ENCODE results near the gene MTERF4.

MTERF4 gene

DNA sequence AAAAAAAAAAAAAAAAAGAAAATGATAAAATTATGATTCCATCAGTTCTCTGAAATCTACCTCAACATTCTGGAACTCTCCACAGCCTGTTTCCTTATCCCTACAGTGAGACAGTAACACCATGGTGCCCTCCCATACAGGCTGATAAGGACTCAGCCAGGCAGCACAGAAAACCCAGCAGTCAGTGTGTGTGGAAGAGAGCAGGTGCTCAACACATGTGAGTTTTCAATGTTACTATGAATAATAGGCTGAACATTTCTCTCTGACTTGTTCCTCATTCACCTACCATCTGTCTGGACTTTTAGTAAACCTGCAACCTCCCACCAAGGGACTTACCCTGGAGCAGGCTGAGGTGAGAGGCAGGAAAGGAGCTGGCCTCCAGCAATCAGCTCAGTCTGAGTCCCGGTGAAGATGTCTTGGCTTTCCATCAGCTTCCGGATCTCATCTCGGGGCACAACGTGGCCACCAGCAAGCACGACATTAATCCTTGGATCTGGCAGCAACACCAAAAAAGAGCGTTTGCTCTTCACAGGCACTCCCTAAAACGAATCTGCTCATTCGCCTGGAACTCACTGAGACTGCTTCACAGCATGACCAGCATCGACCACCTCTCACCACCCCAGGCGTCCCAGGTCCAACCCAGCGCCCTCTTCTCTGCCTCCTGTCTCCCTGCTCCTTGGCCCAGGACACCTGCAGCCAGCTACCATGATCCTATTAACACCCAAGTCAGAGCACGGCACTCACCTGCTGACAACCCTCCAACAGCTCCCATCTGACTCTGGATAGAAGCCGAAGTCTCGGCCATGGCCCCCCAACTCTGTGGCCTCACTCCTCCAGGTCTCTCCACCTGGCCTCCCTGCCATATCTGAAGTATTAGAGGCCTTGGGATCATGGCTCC is 30.7 kb upstream of the MTERF4 start:
- no peak for DNase-seq

DNA sequence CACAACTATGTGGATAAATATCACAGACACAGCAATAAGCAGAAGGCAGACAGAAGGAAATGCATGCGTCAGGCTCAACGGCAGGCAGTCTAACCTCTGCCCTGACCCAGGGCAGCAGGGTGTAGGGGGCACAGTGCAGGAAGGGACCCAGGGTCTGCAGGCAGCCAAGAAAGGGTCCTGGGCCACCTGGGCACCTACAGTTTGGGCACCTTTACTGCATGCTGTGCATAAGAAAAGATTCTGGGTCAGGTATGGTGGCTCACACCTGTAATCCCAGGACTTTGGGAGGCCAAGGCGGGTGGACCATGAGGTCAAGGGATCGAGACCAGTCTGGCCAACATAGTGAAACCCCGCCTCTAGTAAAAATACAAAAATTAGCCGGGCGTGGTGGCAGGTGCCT is 29.4 kb upstream of the MTERF4 start:
- DNase-seq = no peak

DNA sequence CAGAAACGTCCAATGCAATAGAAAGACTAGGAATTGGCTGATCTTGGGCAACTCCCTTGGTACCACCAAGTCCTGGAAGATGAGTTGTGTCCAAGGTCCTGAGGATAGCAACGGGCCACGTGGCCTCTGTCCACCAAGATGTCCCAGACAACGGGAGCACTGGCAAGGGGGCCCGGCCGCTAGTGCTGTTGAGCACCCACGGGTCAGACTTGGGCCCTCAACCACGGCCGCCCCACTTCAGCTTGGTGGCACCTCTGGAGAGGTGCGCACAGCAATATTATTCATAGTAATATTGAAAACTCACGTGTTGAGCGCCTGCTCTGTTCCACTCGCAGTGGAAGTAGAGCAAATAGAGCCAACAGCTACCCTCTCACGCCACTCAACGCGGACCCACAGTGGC is 28.2 kb upstream of the MTERF4 start:
- no peak for DNase-seq

DNA sequence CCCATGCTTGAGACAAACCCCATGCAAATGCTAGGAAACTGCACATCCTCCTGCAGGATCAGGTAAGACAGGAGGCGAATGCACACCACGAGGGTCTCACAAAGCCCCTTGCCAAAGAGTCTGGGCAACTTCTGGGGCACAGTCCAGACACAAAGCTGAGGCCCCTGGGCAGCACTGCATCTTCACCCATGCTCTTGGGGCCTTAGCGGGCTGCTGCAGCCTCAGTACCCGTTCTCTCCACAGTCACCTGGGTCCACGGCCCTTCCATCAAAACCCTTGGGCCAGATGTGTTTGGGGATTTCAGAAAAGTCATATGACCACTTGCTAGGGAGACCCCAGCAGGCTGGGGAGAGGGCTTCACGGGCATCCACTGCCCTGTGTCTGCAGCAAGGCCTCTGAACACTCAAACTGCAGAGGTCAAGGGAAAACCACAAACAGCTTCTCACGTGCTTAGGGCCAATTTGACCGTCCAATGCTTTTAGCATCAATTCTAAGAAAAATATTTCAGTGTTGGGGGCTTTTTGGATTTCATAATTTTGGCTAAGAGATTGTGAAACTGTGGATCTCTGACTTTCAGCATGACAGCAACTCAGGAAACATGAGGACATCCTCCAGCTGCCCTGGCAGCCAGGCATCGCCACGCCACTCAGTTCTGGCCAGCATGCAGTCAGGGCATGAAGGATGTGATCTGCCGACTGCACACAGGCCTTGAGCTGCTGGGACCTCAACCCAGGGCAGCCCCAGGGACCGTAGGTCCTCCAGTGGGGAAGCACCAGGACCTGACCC is 27.2 kb upstream of the MTERF4 start:
- DNase-seq = no peak

DNA sequence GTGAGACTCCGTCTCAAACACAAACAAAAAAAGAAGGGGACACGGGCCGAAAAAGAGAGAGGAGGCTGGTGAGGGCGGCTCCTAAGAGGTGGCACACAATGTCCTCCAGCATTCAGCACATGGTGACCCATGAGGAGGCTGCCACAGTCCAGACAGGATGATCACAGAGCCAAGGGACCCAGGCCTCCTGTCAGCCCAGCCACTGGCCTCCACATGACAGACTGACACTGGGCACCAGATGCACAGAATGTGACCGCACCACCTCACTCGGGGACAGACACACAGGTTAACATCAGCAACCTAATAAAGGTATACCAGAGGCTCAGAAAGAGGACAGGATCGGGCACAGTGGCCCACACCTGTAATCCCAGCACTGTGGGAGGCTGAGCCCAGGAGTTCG is 26.2 kb upstream of the MTERF4 start:
- DNase-seq = no peak

DNA sequence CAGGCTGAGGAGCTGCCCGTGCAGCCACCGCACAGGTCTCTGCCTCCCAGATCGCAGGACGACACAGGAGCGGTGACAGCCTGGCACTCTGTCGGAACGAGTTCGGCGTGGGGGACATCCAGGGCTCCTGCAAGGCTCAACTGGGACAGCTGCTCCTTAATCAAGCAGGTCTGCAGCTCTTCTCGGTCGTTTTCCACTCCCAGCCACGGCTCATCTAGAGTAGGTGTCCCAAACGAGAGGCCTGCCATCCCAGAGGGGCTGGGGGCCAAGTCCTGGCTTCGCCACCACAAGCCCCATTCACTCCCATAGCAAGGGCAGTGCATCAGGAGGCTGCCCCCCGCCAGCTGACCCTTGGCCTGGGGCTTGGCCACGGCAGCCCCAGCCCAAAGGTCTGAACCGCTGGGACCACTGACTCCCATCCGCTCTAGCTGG is 24.7 kb upstream of the MTERF4 start:
- no peak for DNase-seq

DNA sequence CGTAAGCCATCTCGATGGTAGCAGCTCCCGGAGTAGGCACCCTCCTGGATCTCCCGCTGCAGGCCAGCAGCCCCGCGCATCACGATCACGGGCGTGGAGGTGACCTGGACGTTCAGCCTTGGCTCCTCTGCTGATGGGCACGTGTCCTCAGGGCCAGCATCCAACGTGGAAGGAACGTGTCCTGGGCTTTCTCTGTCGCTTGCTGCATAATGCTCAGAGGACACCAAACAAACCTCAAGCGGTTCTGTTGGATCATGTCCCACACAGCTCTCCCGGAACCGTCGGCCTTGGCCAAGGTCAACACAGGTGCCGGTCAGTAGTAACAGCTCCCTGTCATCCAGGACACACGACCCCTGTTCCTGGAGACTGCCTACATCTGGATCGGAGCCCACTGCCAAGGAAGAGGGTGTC is 24.1 kb upstream of the MTERF4 start:
- DNase-seq = no peak

DNA sequence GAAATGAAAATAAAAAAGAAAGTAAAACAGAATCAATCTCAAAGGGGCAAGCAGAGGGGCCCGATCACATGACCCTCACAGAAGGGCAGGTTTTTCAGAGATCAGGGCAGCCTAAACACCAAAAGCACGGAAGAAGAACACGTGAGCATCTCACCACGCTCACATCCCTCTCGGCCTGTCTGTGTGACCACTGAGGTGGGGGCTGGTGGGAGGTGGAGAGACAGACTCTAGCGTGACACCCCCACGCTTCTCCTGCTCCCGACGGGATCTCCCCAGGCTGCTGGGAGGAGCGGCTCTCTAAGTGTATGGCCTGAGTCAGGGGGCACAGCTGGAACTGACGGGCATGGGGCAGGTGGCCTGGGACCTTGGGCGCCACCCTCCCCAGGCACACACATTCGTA is 23.5 kb upstream of the MTERF4 start:
- no peak for DNase-seq

DNA sequence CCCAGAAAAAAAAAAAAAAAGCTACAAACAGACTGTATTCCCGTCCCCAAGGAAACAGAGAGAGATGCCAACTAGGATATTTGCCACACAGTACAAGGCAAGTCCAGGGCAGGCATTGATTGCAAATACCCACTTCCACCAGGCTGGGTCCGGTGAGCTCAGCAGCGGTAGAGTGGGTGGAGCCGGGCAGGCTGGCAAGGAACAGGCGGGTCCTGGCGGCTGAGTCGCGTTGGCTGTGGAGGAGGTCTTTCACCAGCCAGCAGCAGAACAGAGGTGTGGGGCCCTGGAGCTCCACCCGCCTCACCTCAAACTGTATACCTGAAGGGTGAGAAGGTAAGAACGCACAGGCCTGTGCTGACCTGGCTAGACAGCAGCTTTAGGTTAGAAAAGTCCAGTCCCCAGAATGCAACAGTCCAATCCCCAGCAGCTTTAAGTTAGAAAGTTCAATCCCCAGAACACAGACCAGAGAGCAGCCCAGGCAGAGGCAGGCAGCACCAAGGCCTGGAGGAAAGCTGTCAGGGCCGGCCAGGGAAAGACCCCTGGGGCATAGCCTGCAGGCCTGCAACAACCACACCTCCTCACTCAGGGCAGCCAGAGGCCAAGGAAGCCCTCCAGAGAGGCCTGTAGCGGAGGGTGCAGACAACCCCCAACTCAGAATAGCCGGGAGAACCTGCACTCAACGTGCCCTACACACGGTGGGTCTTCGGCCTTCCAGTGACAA is 21.9 kb upstream of the MTERF4 start:
- no peak for DNase-seq

DNA sequence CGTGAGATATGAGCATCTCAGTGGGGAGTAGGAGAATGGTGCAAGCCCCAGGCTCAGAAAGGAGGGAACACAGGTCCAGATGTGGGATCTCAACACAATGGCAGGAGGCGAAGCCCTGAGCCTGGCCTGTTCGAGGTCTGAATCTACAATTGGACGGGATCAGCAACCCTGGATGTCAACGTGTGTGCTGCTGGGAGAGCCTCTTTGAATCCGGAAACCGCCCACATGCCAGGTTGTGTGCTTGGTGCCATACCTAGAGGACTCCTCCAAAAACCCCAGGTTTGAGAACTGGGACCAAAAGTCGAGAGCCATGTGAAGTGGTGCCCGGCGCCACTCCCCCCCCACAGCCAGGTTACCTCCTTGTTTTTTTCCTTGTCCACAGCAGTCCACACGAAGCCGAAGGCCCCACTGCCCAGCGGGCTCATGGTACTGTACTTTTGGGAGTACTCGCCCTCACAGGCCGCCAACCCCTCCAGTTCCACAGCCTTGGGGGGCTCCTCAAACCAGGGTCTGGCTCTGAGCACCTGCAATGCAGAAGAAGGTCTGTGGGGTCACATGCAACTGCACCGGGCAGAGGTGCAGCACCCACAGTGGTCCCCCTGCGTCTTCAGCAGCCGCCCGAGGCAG is 20.4 kb upstream of the MTERF4 start:
- no peak for DNase-seq

DNA sequence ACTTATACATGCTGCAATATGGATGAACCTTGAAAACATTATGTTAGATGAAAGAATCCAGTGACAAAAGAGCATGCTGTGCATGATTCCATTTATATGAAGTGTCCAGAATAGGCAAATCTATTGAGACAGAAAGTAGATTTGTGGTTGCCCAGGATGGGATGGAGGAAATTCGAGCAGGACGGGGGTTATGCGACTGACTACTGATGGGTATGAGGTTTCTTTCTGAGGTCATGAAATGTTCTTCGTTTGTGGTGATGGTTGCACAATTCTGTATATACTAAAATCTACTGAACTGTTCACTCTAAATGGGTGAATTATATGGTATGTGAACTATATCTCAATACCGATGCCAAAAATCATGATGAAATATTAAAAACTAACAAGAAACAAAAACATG is 18.9 kb upstream of the MTERF4 start:
- no peak for DNase-seq

DNA sequence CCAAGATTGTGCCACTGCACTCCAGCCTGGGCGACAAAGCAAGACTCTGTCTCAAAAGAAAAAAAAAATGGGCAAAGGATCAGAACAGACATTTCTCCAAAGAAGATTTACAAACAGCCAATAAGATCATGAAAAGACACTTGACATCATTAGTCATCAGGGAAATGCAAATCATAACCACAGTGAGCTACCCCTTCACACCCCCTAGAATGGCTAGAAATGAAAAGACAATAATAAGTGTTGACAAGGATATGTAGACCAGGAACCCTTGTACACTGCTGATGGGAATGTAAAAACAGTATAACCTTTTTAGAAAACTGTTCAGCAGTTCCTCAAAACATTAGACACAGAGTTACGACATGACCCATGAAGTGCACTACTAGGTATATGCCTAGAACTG is 18.4 kb upstream of the MTERF4 start:
- no peak for DNase-seq

DNA sequence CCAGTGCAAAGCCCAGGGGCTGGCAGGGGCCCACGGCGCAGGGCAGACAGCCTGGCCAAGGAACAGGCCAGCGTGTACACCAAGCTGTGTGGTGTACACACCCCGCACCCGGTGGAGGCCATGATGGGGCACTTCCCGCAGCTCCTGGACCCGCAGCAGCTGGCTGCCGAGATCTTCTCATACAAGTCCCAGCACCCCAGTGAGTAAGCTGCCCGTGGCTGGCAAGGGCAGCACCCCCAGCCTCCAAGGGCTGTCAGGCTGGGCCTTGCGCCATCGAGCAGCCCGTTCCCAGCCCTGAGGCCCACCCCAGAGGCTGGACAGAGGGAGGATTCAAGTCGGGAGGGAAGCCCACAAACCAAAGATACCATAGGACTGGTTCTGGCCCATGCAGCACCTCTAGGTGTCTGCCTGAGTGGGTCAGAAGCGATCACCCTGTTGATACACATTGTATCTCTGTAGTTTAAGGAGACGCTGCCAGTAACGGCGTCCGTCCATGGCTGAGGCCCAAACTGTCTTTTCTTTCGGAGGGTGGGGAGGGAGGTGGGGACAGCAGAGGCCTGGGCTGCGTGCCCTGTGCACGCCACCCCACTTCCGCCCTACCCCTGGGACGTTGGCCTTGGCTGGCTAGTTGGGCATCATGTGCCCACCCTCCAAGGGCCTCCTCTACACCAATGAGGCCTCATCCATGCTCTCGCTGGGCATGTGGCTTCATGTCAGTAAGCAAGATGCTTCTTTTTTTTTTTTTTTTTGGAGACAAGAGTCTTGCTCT is 16.8 kb upstream of the MTERF4 start:
- DNase-seq = no peak

DNA sequence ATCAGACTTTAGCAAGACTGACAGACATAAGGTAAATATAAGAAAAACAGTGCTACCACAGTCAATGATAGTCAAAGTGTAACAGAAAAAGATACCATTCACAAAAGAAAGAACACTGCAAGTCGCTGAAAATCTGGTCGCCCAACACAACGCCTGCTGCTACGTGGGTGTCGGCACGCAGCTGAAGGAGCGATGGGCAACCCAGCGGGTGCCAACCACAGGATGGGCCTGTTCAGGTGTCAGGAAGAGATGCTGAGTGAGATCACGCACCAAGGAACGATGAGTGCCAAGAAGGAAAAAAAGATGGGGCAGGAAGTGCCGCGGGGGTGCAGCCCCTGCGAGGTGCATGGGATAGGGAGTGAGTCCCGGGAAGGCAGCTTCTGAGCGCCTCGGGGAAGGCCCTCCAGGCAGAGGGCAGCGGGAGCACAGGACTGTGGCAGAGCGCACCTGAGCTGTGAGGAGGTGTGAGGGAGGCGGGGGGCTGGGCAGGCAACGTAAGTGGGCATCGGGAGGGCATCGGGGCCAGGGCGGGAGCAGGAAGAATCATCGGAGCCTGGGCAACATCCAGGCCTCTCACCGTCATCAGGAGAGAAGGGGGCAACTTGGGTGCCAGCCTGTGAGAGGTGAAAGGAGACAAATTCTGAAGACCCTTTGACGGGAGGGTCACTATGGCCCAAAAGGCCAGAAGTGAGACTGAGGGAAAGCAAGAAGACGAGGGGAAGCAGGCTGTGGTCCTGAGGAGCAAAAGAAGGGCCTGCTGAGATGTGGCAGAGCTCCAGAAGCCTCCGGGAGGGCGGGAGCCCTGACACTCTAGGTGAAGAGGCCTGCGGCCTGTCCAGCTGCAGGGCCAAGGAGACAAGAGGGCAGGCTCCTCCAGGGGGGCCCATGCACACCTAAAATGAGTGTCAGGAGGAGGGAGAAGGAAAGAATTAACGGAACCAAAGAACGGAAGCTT is 14.8 kb upstream of the MTERF4 start:
- DNase-seq = no peak

DNA sequence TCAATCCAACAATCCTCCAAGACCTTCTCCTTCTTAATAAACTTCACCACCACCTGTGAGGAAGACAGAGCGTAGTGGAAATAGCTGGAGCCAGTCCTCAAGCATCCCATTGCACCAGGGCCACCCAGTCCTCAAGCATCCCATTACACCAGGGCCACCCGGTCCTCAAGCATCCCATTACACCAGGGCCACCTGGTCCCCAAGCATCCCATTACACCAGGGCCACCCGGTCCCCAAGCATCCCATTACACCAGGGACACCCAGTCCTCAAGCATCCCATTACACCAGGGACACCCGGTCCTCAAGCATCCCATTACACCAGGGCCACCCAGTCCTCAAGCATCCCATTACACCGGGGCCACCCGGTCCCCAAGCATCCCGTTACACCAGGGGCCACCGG is 13.3 kb upstream of the MTERF4 start:
- DNase-seq = no peak

DNA sequence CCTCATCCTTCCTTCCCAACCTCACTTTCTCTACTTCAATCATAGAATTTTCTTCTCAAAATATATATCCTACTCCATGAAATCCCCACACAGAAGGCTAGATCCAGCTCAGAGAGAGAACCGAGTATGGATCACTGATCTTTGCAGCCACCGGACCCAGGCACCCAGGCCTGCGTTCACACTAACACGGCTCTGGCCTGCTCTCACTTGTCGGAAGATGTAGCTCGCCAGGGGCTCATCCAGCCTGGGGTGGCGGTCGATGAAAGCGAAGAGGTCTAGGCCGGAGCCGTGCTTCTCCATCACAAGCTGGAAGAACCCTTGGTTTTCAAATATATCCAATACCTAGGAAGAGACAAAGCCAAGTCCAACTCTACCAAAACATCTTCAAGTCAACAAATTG is 12.7 kb upstream of the MTERF4 start:
- DNase-seq = no peak

DNA sequence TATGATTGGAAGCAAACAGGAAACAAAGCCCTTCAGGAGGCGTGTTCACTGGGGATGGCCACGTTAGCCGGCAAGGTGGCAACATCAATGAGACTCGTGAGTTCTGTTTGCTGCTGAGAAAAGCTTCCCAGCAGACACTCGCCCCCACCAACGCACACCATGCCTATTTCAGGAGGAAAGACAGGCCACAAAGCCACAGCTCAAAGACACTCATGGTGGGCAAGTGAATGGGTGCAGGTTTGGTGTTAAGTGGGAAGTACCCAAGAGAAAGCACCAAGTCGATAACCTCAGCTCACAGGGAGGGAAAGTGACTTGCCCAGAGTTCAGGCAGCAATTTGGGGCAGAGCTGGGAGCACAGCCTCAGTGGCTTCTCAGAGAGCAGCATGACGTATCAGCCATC is 10.5 kb upstream of the MTERF4 start:
- no peak for DNase-seq

DNA sequence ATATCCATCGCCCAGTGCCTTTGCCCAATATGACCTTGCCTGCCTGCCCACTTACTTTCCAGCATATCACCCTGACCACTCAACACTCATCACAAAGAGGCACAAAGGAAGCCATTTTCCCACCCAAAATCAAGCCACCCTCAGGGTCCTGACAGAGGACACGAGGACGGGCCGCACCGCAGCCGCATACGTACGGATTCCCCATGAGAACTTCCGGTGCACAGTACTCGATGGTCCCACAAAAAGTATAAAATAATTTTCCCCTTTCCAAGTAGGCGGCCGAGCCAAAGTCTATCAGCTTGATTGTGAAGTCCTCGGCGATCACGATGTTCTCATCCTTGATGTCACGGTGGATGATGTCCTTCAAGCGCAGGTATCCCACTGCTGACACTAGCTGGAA is 10.0 kb upstream of the MTERF4 start:
- no peak for DNase-seq

DNA sequence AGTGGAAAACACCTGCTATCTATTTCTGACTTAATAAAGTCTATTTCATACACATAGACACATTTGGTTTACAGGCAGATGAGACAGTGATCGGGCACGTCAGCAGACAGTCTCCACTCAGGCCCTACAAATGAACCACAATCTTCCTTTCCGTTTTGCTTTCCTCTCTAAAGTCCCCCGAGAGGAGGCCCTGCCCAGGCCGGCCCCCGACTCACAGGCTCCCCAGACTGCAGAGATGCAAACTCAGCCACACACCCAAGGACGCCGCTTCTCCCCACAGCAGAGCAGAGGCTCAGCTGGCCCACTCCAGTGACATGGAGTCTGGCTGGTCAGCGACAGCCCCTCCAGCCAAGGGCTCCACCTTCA is 9.3 kb upstream of the MTERF4 start:
- DNase-seq = no peak

DNA sequence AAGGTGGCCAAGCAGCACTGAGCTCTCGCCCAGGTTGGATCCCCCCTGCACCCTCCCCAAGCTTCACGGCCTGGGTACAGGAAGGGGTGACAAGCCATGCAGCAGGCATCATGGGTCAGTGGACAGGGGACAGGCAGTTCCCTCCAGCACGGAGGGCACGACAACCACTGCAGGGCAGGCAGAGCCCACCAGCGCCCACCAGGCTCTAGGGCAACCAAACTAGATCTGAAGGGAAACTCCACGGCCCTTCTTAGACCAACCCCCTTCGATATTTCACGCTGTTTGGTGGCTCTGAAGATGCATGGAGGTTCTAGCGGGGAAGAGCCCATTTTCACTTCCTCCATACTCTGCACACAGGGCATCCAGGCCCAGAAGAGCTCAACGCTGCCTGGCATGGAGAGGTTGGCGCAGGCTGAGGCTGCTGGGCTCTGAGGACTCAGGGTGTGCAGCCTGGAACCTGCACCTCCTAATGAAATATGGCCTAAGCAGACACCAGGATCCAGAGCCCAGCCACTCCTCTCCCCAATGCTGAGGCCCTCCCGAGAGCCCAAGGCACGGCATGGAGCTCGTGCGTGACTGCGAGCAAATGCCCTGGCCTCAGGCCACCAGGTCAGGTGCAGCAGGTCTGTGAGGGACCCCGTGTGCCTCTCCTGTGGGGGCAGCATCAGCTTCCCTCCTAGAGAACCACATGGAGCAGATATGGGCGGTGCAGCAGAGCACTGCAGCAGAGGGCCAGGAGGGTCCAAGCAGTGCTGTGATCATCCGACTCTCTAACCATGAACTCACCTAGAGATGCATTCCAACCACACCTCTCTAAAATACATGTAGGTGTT is 8.7 kb upstream of the MTERF4 start:
- DNase-seq = no peak
